GM18517 (cell line): Measurements from ENCODE around the gene TAF11L10.
"Not testable (repeated sequence)": the region's sequence is repeated elsewhere in the genome, so short reads cannot be mapped to it uniquely, and the experiment has no call there.

ENCODE experiments used
- ATAC-seq: cut with Tn5 transposase; IDR thresholded peaks from one replicate; pipeline ENCODE4 v1.9.1; 2021; ENCODE audit warnings: mild to moderate bottlenecking, moderate library complexity; ENCODE audit not compliant: unreplicated experiment

The TAF11L10 gene

GRCh38 chr5:17597728-17598127 is at the start of gene TAF11L10:
TAF11L10 (minus strand) TSS chr5:17597828.
- ATAC-seq, result not testable (repeated sequence)

- ATAC-seq, result no peak
Observed at GRCh38 chr5:17634160-17634559, 36.5 kb upstream of the TAF11L10 start, which contains the start of gene TAF11L14. TAF11L14 (plus strand) TSS chr5:17634460.

- ATAC-seq, result not testable (repeated sequence)
Observed at GRCh38 chr5:17631788-17632187, 34.2 kb upstream of the TAF11L10 start, which contains the start of gene TAF11L13. TAF11L13 (plus strand) TSS chr5:17632088.

GRCh38 chr5:17625686-17626085 is 28.1 kb upstream of the TAF11L10 start:
- no peak for ATAC-seq

GRCh38 chr5:17620627-17621026 is 23.0 kb upstream of the TAF11L10 start:
- no peak for ATAC-seq

GRCh38 chr5:17619354-17619753 is 21.7 kb upstream of the TAF11L10 start:
- ATAC-seq, result no peak

GRCh38 chr5:17614872-17615605 is 17.4 kb upstream of the TAF11L10 start:
- no peak for ATAC-seq

GRCh38 chr5:17610092-17610491 is 12.5 kb upstream of the TAF11L10 start, which contains the start of gene TAF11L12:
TAF11L12 (plus strand) TSS chr5:17610392.
- not testable (repeated sequence) for ATAC-seq

GRCh38 chr5:17607461-17607860 is 9.8 kb upstream of the TAF11L10 start:
- ATAC-seq, result not testable (repeated sequence)

- no peak for ATAC-seq
Observed at GRCh38 chr5:17604951-17605350, 7.3 kb upstream of the TAF11L10 start.

GRCh38 chr5:17603880-17604279 is 6.3 kb upstream of the TAF11L10 start, which contains the start of gene TAF11L11:
TAF11L11 (plus strand) TSS chr5:17604183.
- not testable (repeated sequence) for ATAC-seq

GRCh38 chr5:17594255-17594654 is 3.4 kb downstream of the TAF11L10 start, which contains the start of gene TAF11L9:
TAF11L9 (minus strand) TSS chr5:17594394.
- not testable (repeated sequence) for ATAC-seq

- ATAC-seq, result not testable (repeated sequence)
Observed at GRCh38 chr5:17590860-17591259, 6.8 kb downstream of the TAF11L10 start, which contains the start of gene TAF11L8. TAF11L8 (minus strand) TSS chr5:17590960.

GRCh38 chr5:17585658-17586057 is 12.0 kb downstream of the TAF11L10 start, which contains the start of gene TAF11L7:
TAF11L7 (minus strand) TSS chr5:17585758.
- ATAC-seq, result not testable (repeated sequence)
